Body of pancreas (tissue), 4 donors: Measurements from ENCODE around the gene DNM3. TPM values are rescaled to one million over a fixed set of nuclear protein-coding genes. Genes with fewer than 3 reads are reported as not detected.
A peak's percentile ranks its signal among the peaks of the same experiment; 100 is the strongest.

Experiments used
- ATAC-seq: fragments of 150-250 bp; one replicate; pipeline ENCODE4 v1.9.1; 2016
- DNase-seq, 4 donors: peaks; one replicate each; pipeline ENCODE4 v3.0.0-alpha.2; 2019
- H3K27ac ChIP-seq, 4 donors: fragments of 200-600 bp; sonication (generic); 1 replicate in 3 of 4; 2 replicates in 1 of 4; pipeline versions ENCODE4 v1.5.1 to v1.6.1; 2016 to 2019; ENCODE audit warnings: mild to moderate bottlenecking in 1 of 4, mixed read lengths in 1 of 4, moderate library complexity in 1 of 4
- H3K27me3 ChIP-seq, 2 donors: fragments of 200-600 bp; sonication (generic); one replicate each; pipeline ENCODE4 v1.6.0; 2016; ENCODE audit warnings: mild to moderate bottlenecking in 1 of 2
- H3K36me3 ChIP-seq, 2 donors: fragments of 200-600 bp; sonication (generic); replicated peaks in 1 of 2; 2 replicates each; pipeline ENCODE4 v1.5.1; 2016; ENCODE audit warnings: low read depth in 2 of 2; ENCODE audit not compliant: insufficient read depth in 1 of 2
- H3K4me1 ChIP-seq: fragments of 200-600 bp; sonication (generic); one replicate; pipeline ENCODE4 v1.6.0; 2016
- H3K4me3 ChIP-seq, 2 donors: fragments of 200-600 bp; sonication (generic); 1 replicate in 1 of 2; 2 replicates in 1 of 2; pipeline ENCODE4 v1.5.1; 2016 to 2019
- H3K9me3 ChIP-seq, 3 donors: fragments of 200-600 bp; sonication (generic); 1 replicate in 2 of 3; 2 replicates in 1 of 3; pipeline ENCODE4 v1.5.1; 2016
- CTCF ChIP-seq, 7 experiments: fragments of 450-650 bp in 4 of 7; fragments of 200-600 bp in 3 of 7; sonication (generic) in 3 of 7; IDR thresholded peaks; one replicate each; pipeline ENCODE4 v1.5.1; 2016 to 2019; ENCODE audit warnings: antibody characterized with exemption in 7 of 7
- POLR2A ChIP-seq, 3 donors: fragments of 450-650 bp; IDR thresholded peaks; one replicate each; pipeline ENCODE4 v1.6.1; 2016; ENCODE audit warnings: antibody characterized with exemption in 3 of 3, mild to moderate bottlenecking in 2 of 3
- WGBS, 2 donors: methylation state at CpG; one replicate each; pipeline ENCODE4 v1.1.5; 2017; 5-methylcytosine and 5-hydroxymethylcytosine counted together
- intact Hi-C: fragments of 100-400 bp; cut with DNase I; formaldehyde crosslinking; loops from one replicate; pipeline ENCODE4 v1.15.1; 2023
- total RNA-seq, 2 donors: library from RNA; depleted of rRNA; stranded (reverse); fragments of >200 nt; gene quantifications; one replicate each; pipeline ENCODE4 v1.1.0, GENCODE V29; 2016

DNM3 gene
- total RNA-seq, 2 donors from 2014 or later, result 2.9 to 4.0 TPM

GRCh38 chr1:172132836-172133235, 291.5 kb downstream of the DNM3 start:
- ATAC-seq (no peak), DNase-seq (no peak)
- Histone ChIP-seq H3K36me3 (no peaks in the 10 kb centered on the region), H3K27ac (no peak overlapping the region), H3K4me3 (no peak overlapping the region), H3K27me3 (no peaks in the 10 kb centered on the region), H3K4me1 (no peaks in the 10 kb centered on the region), H3K9me3 (no peaks in the 10 kb centered on the region)
- no peak for TF ChIP-seq POLR2A (IDR thresholded peaks at IDR 0.05)
- TF ChIP-seq CTCF (IDR thresholded peaks at IDR 0.05), result no peak
- intact Hi-C loops, result no loop called here
- 91 to 93% methylated on average over 1 of the region's 1 CpG for WGBS, 2 donors

GRCh38 chr1:172134087-172134731, 292.9 kb downstream of the DNM3 start:
- TF ChIP-seq CTCF (IDR thresholded peaks at IDR 0.05) (no peak), POLR2A (IDR thresholded peaks at IDR 0.05) (no peak)
- intact Hi-C loops, result no loop called here
- 93 to 95% methylated on average over 2 of the region's 2 CpGs for WGBS, 2 donors
- Histone ChIP-seq H3K36me3 (no peaks in the 10 kb centered on the region), H3K4me3 (no peak overlapping the region), H3K27ac (no peak overlapping the region), H3K9me3 (no peaks in the 10 kb centered on the region), H3K27me3 (no peaks in the 10 kb centered on the region), H3K4me1 (no peaks in the 10 kb centered on the region)
- DNase-seq (no peak), ATAC-seq (no peak)

DNA sequence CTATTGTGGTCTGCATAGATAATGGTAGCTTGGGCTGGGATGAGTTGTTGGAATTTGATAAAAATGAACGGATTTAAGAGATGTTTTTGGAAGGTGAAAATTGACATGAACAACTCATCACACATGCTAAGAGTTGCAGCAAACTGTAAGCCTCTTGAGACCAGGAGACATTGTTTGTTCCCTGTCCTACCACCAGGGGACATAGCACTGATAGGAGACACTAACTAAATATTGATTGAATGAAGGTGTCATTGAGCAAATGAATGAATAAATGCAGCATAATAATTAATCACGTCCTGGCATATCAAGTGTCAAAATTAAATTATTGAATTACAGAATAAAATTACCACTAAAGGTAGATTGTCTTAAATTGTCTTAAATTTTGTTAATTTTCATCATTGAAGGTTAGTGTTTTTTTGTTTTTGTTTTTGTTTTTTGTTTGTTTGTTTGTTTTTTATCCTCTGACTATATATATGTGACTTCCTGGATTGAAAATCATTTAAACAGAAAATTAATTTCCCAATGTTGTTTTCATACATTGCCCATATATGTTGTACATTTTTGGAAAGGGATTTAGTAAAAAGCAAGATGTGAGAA, 293.9 kb downstream of the DNM3 start:
- no peaks in the 10 kb centered on the region for H3K4me1 ChIP-seq
- no peak overlapping the region for H3K4me3 ChIP-seq
- intact Hi-C loops, result no loop called here
- 68% methylated on average over 2 of the region's 2 CpGs for WGBS, 2 donors
- H3K36me3 ChIP-seq, result no peaks in the 10 kb centered on the region
- no peak for ATAC-seq
- no peak for TF ChIP-seq POLR2A (IDR thresholded peaks at IDR 0.05)
- peak in 6 of 7 experiments; percentile 22 to 51 (median 36) for TF ChIP-seq CTCF (IDR thresholded peaks at IDR 0.05)
- H3K9me3 ChIP-seq, result no peaks in the 10 kb centered on the region
- H3K27me3 ChIP-seq, result no peaks in the 10 kb centered on the region
- DNase-seq, result peak in 1 of 4 donors; percentile 9
- no peak overlapping the region for H3K27ac ChIP-seq

DNA sequence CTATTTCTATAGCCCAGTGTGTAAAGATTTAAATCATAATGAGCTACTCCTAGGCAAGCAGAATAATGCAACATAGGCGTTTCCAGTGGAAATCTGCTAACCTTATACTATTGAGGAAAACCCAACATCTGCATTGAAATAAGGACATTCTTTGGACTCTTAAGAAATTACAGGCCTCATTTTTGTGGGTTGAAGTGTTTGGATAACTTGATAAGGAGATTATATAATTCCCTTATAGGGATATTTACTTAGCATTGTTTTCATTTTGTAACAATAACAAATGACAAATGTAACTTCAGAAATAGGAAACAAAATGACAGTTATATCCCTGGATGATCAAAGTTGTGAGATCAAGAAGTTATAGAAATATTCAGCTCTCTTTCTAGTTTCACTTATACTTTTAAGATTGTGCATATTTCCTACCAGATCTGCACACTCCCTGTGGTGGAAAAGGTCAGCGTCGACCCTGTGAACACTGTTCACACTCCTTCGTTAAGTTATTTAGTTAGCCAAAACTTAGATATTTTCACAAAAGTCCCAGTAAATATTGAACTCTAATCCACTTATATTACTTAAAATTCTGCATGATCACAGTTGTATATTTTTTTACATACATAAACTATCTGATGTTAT, 294.8 kb downstream of the DNM3 start:
- TF ChIP-seq CTCF (IDR thresholded peaks at IDR 0.05), result no peak
- no peak for TF ChIP-seq POLR2A (IDR thresholded peaks at IDR 0.05)
- DNase-seq, result no peak
- Histone ChIP-seq H3K36me3 (no peaks in the 10 kb centered on the region), H3K4me1 (no peaks in the 10 kb centered on the region), H3K4me3 (no peak overlapping the region), H3K27ac (no peak overlapping the region), H3K9me3 (no peaks in the 10 kb centered on the region), H3K27me3 (no peaks in the 10 kb centered on the region)
- WGBS, 2 donors, result 78 to 80% methylated on average over 4 of the region's 4 CpGs
- no peak for ATAC-seq
- intact Hi-C loops, result no loop called here
